BJ (cell line): Measurements from ENCODE around the gene PLD5. TPM values are rescaled to one million over a fixed set of nuclear protein-coding genes. Genes with fewer than 3 reads are reported as not detected.

Source experiments
- CTCF ChIA-PET: fragments of 350-600 bp; formaldehyde crosslinking; extraction: SDS; loops from one replicate; lab custom pipeline; 2021; ENCODE audit warnings: antibody characterized with exemption, inconsistent platforms; lab: Yijun Ruan, JAX
- POLR2A ChIA-PET: fragments of 300-600 bp; sonication (Branson Sonifier 250); formaldehyde crosslinking; extraction: SDS; loops from one replicate; lab custom pipeline; 2021; ENCODE audit warnings: antibody characterized with exemption; lab: Charles Lee
- DNase-seq: peaks from one replicate; pipeline ENCODE4 v3.0.0-alpha.2; 2011; ENCODE audit warnings: low read depth
- H3K27me3 ChIP-seq: 2 replicates; pipeline ENCODE4 v1.6.0; 2011; ENCODE audit warnings: low read length; ENCODE audit not compliant: control insufficient read depth, insufficient read depth
- H3K36me3 ChIP-seq: 2 replicates; pipeline ENCODE4 v1.5.1; 2011; ENCODE audit warnings: low read length; ENCODE audit not compliant: control insufficient read depth, insufficient read depth
- H3K4me3 ChIP-seq: 2 replicates; pipeline ENCODE4 v1.5.1; 2011; ENCODE audit warnings: low read depth, mild to moderate bottlenecking, control low read depth, low read length
- CTCF ChIP-seq: IDR thresholded peaks from 2 replicates; pipeline ENCODE4 v1.5.1; 2011; ENCODE audit warnings: low read depth, mild to moderate bottlenecking, control low read depth, inconsistent platforms, low read length, moderate library complexity; ENCODE audit not compliant: insufficient read depth
- polyA plus RNA-seq: library from polyadenylated mRNA; depleted of rRNA; stranded (reverse); fragments of >200 nt; gene quantifications from 2 replicates; pipeline ENCODE4 v1.2.3, GENCODE V29; 2011

The PLD5 gene
- polyA plus RNA-seq, 1 experiment = not detected

- H3K36me3 ChIP-seq = no peaks in the 10 kb centered on the region
- H3K27me3 ChIP-seq = no peaks in the 10 kb centered on the region
- ChIA-PET POLR2A (no interaction called here), CTCF (interaction anchor here (1.3 kb wide), 1 partner anchor 15 kb away, joined by 3 read pairs; no protein-coding TSS in a partner anchor)
- no peak for DNase-seq
- no peak for TF ChIP-seq CTCF
- no peak overlapping the region for H3K4me3 ChIP-seq
Observed at GRCh38 chr1:242440757-242441156, 83.7 kb downstream of the PLD5 start.

- Histone ChIP-seq H3K27me3 (no peaks in the 10 kb centered on the region), H3K36me3 (no peaks in the 10 kb centered on the region), H3K4me3 (no peak overlapping the region)
- TF ChIP-seq CTCF = no peak
- CTCF ChIA-PET = no interaction called here
- DNase-seq = no peak
- POLR2A ChIA-PET = no interaction called here
Observed at GRCh38 chr1:242435200-242435599, 89.3 kb downstream of the PLD5 start.

- no peak for DNase-seq
- POLR2A ChIA-PET = no interaction called here
- no peaks in the 10 kb centered on the region for H3K27me3 ChIP-seq
- H3K4me3 ChIP-seq = no peak overlapping the region
- TF ChIP-seq CTCF = no peak
- CTCF ChIA-PET = no interaction called here
- no peaks in the 10 kb centered on the region for H3K36me3 ChIP-seq
Observed at GRCh38 chr1:242432491-242433095, 91.9 kb downstream of the PLD5 start.

GRCh38 chr1:242431786-242432185 lies 92.7 kb downstream of the PLD5 start:
- Histone ChIP-seq H3K4me3 (no peak overlapping the region), H3K27me3 (no peaks in the 10 kb centered on the region), H3K36me3 (no peaks in the 10 kb centered on the region)
- no peak for TF ChIP-seq CTCF
- DNase-seq = no peak
- ChIA-PET CTCF (no interaction called here), POLR2A (no interaction called here)

- TF ChIP-seq CTCF = no peak
- H3K36me3 ChIP-seq = no peaks in the 10 kb centered on the region
- DNase-seq = no peak
- CTCF ChIA-PET = no interaction called here
- H3K4me3 ChIP-seq = no peak overlapping the region
- H3K27me3 ChIP-seq = no peaks in the 10 kb centered on the region
- POLR2A ChIA-PET = no interaction called here
Observed at GRCh38 chr1:242430956-242431355, 93.5 kb downstream of the PLD5 start.
